ENCODE data around the gene GABBR2.

Gene GABBR2

DNA sequence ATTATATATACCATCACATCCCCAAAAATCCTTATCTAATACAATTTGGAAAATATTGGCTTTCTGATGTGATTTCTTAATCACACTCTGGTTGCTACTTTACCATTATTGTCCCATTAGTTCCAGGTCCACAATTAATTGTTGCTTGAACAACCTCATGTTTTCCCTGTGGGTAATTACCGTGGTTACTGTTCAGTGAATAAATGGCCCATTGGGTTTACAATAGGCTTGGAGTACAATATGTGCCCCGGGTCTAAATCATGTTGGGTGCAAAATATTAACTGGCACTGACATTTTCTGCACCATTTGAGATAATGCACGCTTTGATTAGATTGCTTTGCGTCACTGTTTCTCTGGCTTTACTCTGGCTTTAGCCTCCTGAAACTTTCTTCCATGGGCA lies 163.7 kb downstream of the GABBR2 start:
- no peak for DNase-seq
- H3K9me3 Mint-ChIP-seq, result no peaks in the 10 kb centered on the region
- H3K36me3 Mint-ChIP-seq (ENCODE audit: low read depth), result no peaks in the 10 kb centered on the region
- no peaks in the 10 kb centered on the region for H3K4me1 Mint-ChIP-seq
- peaks cover 7% of the 10 kb centered on the region for H3K27me3 Mint-ChIP-seq (ENCODE audit: low read depth, poor library complexity)
- TF ChIP-seq, protein P1, sequence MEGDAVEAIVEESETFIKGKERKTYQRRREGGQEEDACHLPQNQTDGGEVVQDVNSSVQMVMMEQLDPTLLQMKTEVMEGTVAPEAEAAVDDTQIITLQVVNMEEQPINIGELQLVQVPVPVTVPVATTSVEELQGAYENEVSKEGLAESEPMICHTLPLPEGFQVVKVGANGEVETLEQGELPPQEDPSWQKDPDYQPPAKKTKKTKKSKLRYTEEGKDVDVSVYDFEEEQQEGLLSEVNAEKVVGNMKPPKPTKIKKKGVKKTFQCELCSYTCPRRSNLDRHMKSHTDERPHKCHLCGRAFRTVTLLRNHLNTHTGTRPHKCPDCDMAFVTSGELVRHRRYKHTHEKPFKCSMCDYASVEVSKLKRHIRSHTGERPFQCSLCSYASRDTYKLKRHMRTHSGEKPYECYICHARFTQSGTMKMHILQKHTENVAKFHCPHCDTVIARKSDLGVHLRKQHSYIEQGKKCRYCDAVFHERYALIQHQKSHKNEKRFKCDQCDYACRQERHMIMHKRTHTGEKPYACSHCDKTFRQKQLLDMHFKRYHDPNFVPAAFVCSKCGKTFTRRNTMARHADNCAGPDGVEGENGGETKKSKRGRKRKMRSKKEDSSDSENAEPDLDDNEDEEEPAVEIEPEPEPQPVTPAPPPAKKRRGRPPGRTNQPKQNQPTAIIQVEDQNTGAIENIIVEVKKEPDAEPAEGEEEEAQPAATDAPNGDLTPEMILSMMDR (IDR thresholded peaks at IDR 0.05), result no peak
- H3K27ac Mint-ChIP-seq, result no peak overlapping the region
- H3K4me3 Mint-ChIP-seq, result no peak overlapping the region

DNA sequence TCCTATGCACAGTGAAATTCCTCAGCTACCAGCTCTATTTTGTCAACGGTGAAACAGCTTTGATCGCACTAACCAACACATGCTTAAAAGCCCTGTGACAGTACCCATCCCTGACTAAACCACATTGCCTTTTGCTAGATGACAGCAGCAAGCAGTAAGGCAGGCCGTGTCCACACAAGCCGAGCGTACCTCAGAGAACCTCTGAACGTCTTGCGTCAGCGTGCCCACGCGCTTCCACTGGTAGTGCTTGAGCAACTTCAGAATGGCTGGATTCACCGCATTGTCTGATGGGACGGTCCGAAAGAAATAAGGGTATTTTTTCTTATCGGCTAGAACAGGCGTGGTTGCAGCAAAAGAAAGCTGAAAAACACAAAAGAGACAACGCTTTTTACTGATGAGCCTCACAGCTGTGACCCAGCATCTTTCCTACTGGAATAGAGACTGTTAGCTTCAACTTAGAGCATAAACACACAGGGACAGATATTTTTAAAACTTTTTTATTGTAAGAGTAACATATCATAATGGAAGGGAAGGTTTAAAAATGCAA lies 167.0 kb downstream of the GABBR2 start:
- Mint-ChIP-seq H3K4me3 (no peak overlapping the region), H3K27ac (no peak overlapping the region), H3K36me3 (ENCODE audit: low read depth) (no peaks in the 10 kb centered on the region), H3K4me1 (peaks cover 4% of the 10 kb centered on the region), H3K27me3 (ENCODE audit: low read depth, poor library complexity) (peaks cover 9% of the 10 kb centered on the region), H3K9me3 (peaks cover 12% of the 10 kb centered on the region)
- no peak for DNase-seq
- TF ChIP-seq, protein P1 (IDR thresholded peaks at IDR 0.05), result no peak

DNA sequence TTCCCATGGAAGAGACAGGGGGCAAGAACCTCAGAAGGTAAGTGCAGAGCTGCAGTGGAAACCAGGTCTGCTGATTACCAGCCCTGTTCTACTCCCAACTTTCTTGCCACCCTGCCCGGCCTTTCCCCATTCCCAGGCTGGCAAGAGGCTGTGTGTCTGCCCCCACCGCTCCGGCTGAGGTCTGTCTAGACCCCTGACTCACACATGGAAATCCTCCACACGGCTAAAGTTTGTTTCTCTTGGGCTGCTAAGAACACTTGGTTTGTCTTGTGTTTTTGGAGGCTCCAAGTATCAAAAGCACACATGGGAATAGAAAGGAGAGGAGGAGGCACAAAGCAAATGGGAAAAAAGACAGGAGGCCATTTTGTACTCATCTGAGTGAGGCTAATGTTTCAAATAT lies 168.3 kb downstream of the GABBR2 start:
- TF ChIP-seq, protein P1 (IDR thresholded peaks at IDR 0.05), result no peak
- H3K36me3 Mint-ChIP-seq (ENCODE audit: low read depth), result no peaks in the 10 kb centered on the region
- H3K27ac Mint-ChIP-seq, result no peak overlapping the region
- no peak for DNase-seq
- H3K4me1 Mint-ChIP-seq, result peaks cover 4% of the 10 kb centered on the region
- H3K4me3 Mint-ChIP-seq, result no peak overlapping the region
- peaks cover 19% of the 10 kb centered on the region for H3K9me3 Mint-ChIP-seq
- H3K27me3 Mint-ChIP-seq (ENCODE audit: low read depth, poor library complexity), result peaks cover 12% of the 10 kb centered on the region

DNA sequence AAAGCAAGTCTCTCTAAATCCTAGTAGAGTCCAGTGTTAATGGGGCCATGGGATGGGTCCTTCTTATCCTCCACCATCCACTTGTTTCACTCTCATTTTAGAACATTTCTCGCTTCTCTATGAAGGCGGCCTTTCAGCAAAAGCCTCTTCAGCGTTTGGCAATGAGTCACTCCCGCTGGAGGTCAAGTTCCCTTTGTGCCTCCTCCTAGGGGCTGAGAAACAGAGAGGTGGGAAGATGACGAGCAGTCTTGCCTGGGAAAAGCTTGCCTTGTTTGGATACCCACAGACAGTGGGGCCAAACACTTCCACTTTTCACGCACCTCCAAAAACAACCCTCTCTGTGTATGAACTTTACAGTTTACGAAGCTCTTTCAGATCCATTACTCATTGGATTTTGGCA lies 168.8 kb downstream of the GABBR2 start:
- no peak overlapping the region for H3K4me3 Mint-ChIP-seq
- DNase-seq, result no peak
- no peak overlapping the region for H3K27ac Mint-ChIP-seq
- peaks cover 19% of the 10 kb centered on the region for H3K9me3 Mint-ChIP-seq
- TF ChIP-seq, protein P1 (IDR thresholded peaks at IDR 0.05), result no peak
- H3K4me1 Mint-ChIP-seq, result peaks cover 4% of the 10 kb centered on the region
- peaks cover 12% of the 10 kb centered on the region for H3K27me3 Mint-ChIP-seq (ENCODE audit: low read depth, poor library complexity)
- H3K36me3 Mint-ChIP-seq (ENCODE audit: low read depth), result no peaks in the 10 kb centered on the region

DNA sequence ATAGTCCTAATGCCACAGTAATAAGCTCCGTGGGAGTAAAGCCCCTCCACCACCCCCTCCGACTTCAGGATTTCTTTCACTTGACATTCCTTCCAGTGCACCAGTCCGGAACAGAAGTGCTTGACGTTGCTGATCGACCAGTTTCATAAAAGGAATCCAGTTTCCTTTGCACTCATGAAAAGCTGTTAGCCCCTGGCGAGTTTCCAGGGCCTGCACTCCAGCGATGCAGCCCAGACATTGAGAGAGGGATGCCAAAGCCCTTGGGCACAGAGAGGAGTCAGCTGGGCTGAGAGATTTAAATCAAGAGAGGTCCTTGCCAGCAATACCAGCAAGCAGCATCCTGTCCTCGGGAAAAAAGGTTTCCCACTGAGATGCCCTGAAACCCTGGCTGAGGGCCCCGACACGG lies 170.1 kb downstream of the GABBR2 start:
- DNase-seq, result no peak
- H3K4me1 Mint-ChIP-seq, result peaks cover 9% of the 10 kb centered on the region
- TF ChIP-seq, protein P1 (IDR thresholded peaks at IDR 0.05), result no peak
- H3K27ac Mint-ChIP-seq, result peak overlapping the region; percentile 56
- H3K36me3 Mint-ChIP-seq (ENCODE audit: low read depth), result no peaks in the 10 kb centered on the region
- H3K9me3 Mint-ChIP-seq, result peaks cover 19% of the 10 kb centered on the region
- H3K4me3 Mint-ChIP-seq, result no peak overlapping the region
- peaks cover 12% of the 10 kb centered on the region for H3K27me3 Mint-ChIP-seq (ENCODE audit: low read depth, poor library complexity)

DNA sequence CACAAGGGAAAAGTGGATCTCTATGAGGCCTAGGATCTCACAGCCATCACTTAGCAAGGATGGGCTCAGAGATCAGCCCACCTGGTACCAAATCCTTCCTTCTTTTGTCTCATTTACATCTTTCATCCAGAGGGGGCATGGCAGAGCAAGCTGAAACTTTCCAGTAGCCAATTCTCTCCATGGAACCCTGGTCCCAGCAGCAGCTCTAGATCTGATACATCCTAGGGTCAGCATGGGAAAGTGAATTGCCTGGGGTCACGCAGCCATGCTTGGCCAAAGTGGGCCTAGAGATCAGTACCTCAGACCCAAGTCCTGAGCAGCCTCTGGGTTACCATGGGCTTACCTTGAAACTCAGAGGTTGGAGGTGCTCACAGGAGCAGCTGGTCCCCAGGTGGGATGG lies 170.5 kb downstream of the GABBR2 start:
- no peak for DNase-seq
- no peak overlapping the region for H3K4me3 Mint-ChIP-seq
- H3K4me1 Mint-ChIP-seq, result peaks cover 14% of the 10 kb centered on the region
- no peak overlapping the region for H3K27ac Mint-ChIP-seq
- TF ChIP-seq, protein P1 (IDR thresholded peaks at IDR 0.05), result no peak
- no peaks in the 10 kb centered on the region for H3K36me3 Mint-ChIP-seq (ENCODE audit: low read depth)
- peaks cover 19% of the 10 kb centered on the region for H3K9me3 Mint-ChIP-seq
- H3K27me3 Mint-ChIP-seq (ENCODE audit: low read depth, poor library complexity), result peaks cover 12% of the 10 kb centered on the region

Measured in nephron progenitor cell (in vitro differentiated cells).